NCI-H748 (cell line): ENCODE measurements around the gene C1QTNF3.

Experiments used
- DNase-seq: peaks from one replicate; lab custom pipeline; 2025; ENCODE audit not compliant: unreplicated experiment; lab: John Stamatoyannopoulos, UW

The C1QTNF3 gene

DNA sequence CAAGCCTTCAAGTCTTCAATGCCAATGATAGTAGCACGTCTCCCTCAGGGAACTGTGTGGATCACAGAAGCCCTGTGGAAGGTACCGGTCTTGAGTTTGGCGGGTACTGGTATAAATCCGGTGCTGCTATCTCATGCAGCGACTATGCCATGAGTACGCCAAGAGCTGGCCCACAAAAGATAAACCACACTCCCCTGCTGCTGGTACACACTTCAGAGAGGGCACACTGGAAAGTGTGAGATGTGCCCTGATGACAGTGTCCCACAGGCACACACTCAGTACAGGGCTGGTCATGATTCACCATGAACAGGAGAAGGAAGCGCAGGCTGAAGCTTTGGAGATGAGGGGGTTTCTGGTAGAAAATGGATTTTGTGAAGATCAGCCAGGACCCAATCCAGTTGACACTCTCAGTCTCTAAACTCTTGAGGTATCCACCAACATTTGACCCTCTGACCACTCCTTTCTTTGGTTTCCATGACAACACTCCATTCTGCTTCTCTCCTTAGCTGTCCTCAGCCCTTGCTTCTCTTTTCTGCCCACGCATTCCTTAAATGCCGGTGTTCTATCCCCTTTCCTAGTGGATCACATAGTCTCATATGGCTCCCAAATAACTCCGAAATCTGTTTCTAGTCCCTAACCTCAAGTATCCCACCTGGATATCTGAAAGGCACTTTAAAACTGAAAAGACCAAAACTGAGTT, 40.2 kb downstream of the C1QTNF3 start:
- no peak for DNase-seq

DNA sequence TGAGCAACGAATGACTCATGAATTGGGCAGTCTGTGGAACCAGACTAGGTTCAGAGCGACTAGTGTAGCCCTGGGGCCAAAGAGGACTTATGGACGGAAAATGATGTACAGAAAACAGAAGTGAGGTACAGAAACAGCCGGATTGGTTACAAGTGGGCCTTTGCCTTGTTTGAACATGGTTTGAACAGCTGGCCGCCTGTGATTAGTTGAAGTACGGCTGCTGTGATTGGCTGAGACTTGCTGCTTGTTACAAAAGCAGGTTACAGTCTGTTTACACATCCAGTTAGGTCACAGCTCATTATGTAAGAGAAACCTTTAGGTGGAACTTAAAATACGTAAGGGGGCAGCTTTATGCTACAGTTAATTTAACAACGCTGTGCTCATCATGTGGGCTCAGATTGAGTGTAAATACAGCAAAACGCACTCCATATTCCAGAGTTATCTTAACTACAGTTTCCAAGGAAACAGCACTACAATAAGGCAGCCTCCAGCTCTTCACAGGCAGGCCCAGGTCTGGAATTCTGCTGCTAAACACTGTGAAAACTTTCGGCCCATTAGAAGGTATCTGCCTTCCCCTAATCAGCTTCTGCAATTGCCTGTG, 41.7 kb downstream of the C1QTNF3 start:
- peak; percentile 100 for DNase-seq

GRCh38 chr5:33999978-34000377, 43.0 kb downstream of the C1QTNF3 start:
- no peak for DNase-seq

DNA sequence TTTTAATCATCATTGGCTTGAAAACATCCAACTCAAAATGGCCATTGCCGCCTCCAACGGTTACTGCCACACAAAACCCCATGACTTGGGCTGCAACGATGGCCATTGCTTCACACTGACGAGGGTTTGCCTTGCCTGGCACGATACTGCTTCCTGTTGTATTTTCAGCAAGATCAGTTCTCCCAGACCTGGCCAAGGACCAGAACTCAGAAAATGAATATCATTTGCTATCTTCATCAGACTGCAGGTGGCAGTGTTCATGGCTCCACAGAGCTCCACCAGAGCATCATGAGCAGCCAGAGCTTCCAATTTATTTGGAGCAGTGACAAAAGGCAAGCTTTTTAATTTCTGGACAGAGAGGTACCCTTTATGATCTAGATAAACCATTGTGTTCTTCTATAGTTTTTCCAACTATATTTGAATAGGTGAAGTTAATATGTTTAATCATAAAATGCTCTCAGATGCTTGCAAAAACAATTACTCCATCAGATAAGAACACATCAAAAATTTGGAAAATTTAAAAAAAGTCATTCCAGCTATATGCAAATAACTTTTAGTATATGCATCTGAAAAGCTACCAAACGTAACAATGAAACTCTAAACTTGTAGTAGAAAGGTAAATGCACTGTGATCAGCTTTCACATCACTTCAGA, 45.6 kb downstream of the C1QTNF3 start:
- peak; percentile 91 for DNase-seq

GRCh38 chr5:33995865-33996264, 47.1 kb downstream of the C1QTNF3 start:
- no peak for DNase-seq

- DNase-seq = no peak
Measured at GRCh38 chr5:33994845-33995244, 48.2 kb downstream of the C1QTNF3 start.

DNA sequence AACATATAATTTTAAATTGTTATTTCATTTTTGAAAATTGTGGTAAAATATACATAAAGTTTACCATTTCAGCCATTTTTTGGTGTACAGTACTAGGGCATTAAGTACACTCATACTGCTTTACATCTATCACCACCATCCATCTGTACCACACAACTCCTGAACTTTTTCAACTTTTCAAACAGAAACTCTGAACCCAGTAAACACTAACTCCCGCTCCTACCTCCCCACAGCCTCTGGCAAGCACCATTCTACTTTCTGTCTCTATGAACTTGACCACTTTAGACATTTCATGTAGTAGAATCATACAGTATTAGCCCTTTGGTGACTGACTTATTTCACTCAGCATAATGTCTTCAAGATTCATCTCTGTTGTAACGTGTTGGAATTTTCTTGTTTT, 50.1 kb downstream of the C1QTNF3 start:
- no peak for DNase-seq

- no peak for DNase-seq
Measured at GRCh38 chr5:33985447-33985846, 57.6 kb downstream of the C1QTNF3 start.

DNA sequence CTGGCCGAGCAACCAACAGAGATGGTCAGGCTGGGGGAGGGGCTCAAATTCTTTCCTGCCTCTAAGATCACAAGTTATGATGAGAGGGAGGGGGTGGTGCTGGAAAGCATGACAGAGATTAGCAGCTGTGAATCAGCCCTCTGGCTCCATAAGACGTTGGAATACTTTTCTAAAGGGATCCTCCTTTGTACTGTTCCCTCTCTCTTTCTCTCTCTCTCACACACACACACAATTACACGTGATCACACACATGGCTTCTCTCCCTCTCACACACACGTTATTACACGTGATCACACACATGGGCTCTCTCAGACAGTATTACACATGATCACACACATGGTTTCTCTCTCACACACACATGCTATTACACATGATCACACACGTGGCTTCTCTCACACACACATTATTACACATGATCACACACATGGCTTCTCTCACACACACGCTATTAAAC, 58.3 kb downstream of the C1QTNF3 start, which contains the start of gene SLC45A2:
Gene SLC45A2, minus strand, starts transcription at position 23 of the 454 bp plus-strand sequence. CDS start 110 bp downstream, outside the sequence.
- DNase-seq = no peak

DNA sequence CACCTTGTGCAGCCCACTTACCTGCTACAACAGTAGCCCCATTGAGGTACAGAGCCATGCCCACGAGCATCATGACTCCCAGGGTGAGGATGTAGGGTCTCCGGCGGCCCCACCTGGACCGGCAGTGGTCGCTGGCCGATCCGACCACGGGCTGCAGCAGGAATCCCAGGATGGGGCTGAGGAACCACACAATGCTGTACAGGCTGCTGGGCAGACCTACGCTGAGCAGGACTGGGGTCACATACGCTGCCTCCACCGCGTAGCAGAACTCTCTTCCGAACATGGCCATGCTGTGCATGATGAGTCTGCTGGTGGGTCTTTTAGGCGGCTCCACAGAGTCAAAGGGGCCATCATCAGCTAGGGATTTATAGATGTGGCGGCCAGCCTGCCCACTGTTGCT, 58.8 kb downstream of the C1QTNF3 start:
- DNase-seq = no peak

DNA sequence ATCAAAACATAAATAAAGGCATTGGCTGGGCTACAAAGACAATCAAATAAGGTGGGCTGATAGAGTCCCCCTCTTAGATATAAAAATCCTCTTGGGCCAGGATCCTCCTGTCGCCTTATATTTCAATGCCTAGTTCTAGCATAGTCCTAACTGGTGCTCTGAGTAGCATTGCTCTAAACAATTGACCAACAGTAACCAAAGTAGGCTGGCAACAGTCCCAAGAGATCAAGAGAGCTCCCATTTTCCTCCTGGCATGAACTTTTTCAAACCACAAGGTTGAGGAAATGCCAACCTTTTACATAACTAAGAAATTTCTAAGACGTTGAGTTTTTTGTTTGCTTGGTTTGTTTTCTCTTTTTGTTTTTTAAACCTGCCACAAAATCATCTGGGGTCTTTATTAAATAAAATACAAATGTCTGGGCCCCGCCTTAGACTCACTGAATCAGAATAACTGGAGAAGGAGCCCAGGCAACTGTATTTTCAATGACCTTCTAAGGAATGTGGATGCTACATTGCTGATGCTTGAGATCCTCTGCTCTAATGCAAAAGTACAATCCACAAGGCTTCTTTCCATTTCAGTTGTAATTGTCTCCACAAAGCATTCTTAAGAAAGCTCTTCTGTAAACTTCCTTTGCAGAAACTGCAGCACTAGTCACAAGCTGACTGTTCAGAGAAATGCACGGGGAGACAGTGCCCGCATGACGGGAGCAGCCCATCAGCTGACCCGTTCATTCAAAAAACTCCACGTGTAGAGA, 61.4 kb downstream of the C1QTNF3 start:
- no peak for DNase-seq

DNA sequence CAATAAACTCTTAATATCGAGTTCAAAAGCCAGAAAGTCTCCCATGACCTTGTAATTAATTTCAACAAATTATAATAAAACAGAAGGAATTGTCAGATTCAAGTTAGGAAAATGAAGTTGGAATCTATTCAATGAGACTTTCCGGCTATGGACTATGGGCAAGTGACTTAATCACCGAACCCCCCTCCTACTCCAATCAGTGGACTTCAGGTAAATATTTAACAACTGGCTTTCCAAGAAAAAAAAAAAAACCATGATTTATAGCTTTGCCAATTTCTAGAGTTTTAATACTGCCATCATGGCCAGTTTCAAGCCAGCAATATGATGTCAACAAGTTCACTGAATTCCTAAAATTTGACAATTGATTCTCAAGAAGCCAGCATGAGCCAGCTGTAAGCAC, 63.0 kb downstream of the C1QTNF3 start:
- DNase-seq = no peak

- DNase-seq = no peak
Measured at GRCh38 chr5:33978306-33978705, 64.7 kb downstream of the C1QTNF3 start.

- DNase-seq = no peak
Measured at GRCh38 chr5:33976307-33976706, 66.7 kb downstream of the C1QTNF3 start.

GRCh38 chr5:33975852-33976251, 67.2 kb downstream of the C1QTNF3 start:
- no peak for DNase-seq

DNA sequence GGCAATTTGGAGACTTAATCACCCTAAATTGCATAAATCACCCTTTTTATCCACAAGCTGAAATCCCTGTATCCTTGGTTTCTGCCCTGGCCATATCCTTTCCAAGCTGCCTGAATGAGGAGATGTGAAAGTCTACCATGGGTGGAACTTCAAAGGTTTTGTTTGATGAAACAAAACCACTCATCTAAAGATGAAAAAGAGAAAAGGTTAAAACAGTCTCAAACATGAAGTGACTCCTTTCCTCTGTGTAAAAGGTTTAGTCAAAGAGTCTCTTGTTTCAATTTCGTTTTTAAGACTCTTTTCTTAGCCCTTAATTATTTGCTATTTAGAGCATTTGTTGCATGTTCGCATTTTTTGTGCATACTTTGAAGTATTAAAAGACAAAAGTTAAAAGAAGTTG, 69.7 kb downstream of the C1QTNF3 start:
- DNase-seq = no peak

DNA sequence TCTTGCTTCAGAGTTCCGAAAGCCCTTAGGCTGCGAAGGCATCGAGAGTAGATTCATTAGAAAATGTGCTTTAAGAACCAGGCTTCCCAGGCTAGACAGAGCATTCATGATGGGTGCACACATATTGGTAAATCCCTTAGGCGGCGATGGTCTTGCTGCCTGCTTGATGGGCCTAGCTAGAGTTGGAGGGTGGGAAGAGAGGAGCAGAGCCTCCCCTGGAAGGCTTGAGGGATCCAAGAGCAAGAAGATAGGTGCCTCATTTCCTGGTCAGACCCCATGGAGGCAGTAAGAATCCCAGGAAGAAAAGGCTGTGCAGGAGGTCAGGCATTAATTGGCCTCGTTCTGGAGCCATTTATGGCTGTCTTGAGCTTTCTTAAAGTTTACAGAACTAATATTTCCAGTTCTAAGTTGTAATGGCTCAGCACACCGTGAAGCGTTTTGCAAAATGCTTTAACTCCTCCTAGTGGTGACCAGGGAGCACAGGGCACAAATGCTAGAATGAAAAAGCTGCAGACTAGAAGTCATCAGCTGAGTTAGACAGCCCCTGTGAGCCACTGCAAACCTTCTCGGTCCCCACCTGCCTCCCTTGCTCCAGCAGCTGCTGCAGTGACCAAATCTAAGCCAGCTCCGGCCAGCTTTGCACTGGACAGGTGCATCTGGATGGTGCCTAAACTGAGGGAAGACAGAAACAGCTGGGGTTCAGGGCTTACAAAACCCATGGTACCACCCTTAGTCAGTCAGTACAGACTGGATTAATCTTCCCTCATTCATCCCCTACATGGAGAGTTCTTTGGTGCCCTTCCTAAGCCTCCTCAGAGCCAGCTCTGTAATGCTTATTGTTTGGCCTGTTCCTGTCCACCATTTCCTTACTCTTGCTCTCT, 73.2 kb downstream of the C1QTNF3 start:
- DNase-seq = peak; percentile 72

- DNase-seq = no peak
Measured at GRCh38 chr5:33968211-33969005, 74.6 kb downstream of the C1QTNF3 start.
